K562 (cell line): ENCODE data around the gene ADGRD1. TPM values are rescaled to one million over a fixed set of nuclear protein-coding genes. Genes with fewer than 3 reads are reported as not detected.

Experiments used
- ATAC-seq: fragments of 200-7000 bp; cut with Tn5 transposase; 3 replicates; pipeline ENCODE4 v1.9.1; 2020; ENCODE audit warnings: moderate library complexity
- BruUV-seq: library from RNA; stranded (reverse); fragments of 400-500 nt; replicated peaks from 2 replicates; lab custom pipeline; 2021; lab: Mats Ljungman, UMichigan
- CTCF ChIA-PET: fragments of 300-600 bp; formaldehyde crosslinking; extraction: SDS; loops from one replicate; lab custom pipeline; 2021; ENCODE audit warnings: low intra/inter-chr PET ratio; lab: Yijun Ruan, JAX
- POLR2A ChIA-PET: fragments of 300-600, 350-650 bp; sonication (Branson Sonifier 250); formaldehyde crosslinking; extraction: SDS; loops from one replicate; lab custom pipeline; 2021; ENCODE audit warnings: antibody characterized with exemption, inconsistent platforms; lab: Yijun Ruan, JAX
- DNase-seq, 4 experiments: peaks; one replicate each; pipeline versions ENCODE4 v3.0.0 to v3.0.0-alpha.2; 2011 to 2018; ENCODE audit warnings: low spot score in 3 of 4, mixed read lengths in 3 of 4; ENCODE audit errors: extremely low read depth in 1 of 4
- FAIRE-seq: peaks from 2 replicates; lab custom pipeline; 2011; peaks lifted over from hg19 to GRCh38; lab: Jason Lieb, UNC
- H2AFZ ChIP-seq: 2 replicates; pipeline ENCODE4 v1.6.0; 2011; ENCODE audit warnings: low read depth, low read length, control low read depth, inconsistent platforms
- H3K27ac ChIP-seq: fragments of 200-600 bp; 3 replicates; pipeline ENCODE4 v1.8.0; 2011; ENCODE audit warnings: low read depth, mild to moderate bottlenecking, control low read depth, inconsistent platforms, low read length, moderate library complexity, mixed read lengths; ENCODE audit errors: extremely low read depth
- H3K27me3 ChIP-seq, 2 experiments: fragments of 300-600 bp in 1 of 2; 2 replicates in 1 of 2; 3 replicates in 1 of 2; pipeline versions ENCODE4 v1.6.0 to v1.8.0; 2011; ENCODE audit warnings: inconsistent platforms in 2 of 2, low read length in 2 of 2, mild to moderate bottlenecking in 1 of 2, mixed read lengths in 1 of 2, moderate library complexity in 1 of 2; ENCODE audit not compliant: control insufficient read depth in 2 of 2, insufficient read depth in 2 of 2
- H3K36me3 ChIP-seq: fragments of 300-600 bp; 3 replicates; pipeline ENCODE4 v1.8.0; 2011; ENCODE audit warnings: mild to moderate bottlenecking, low read length, inconsistent platforms; ENCODE audit not compliant: control insufficient read depth, insufficient read depth
- H3K4me1 ChIP-seq, 2 experiments: fragments of 200-600 bp in 1 of 2; replicated peaks in 1 of 2; 2 replicates in 1 of 2; 3 replicates in 1 of 2; pipeline versions ENCODE4 v1.5.1 to v1.8.0; 2011; ENCODE audit warnings: inconsistent platforms in 2 of 2, low read length in 2 of 2, mild to moderate bottlenecking in 1 of 2, mixed read lengths in 1 of 2, moderate library complexity in 1 of 2; ENCODE audit not compliant: control insufficient read depth in 2 of 2, insufficient read depth in 2 of 2
- H3K4me2 ChIP-seq: 2 replicates; pipeline ENCODE4 v1.6.1; 2011; ENCODE audit warnings: low read length, control low read depth, inconsistent platforms, mixed read lengths; ENCODE audit not compliant: insufficient read depth
- H3K4me3 ChIP-seq: fragments of 200-600 bp; sonication (generic), shearing (Covaris generic); 2 replicates; pipeline ENCODE4 v1.5.1; 2016; ENCODE audit warnings: control low read depth, inconsistent platforms
- H3K79me2 ChIP-seq: fragments of 200-600 bp; 3 replicates; pipeline ENCODE4 v1.8.0; 2011; ENCODE audit warnings: low read length, inconsistent platforms; ENCODE audit not compliant: control insufficient read depth, insufficient read depth
- H3K9ac ChIP-seq, 2 experiments: 2 replicates each; pipeline versions ENCODE4 v1.6.0 to v1.6.1; 2011; ENCODE audit warnings: low read depth in 2 of 2, low read length in 2 of 2, control low read depth in 1 of 2, inconsistent platforms in 1 of 2, mild to moderate bottlenecking in 1 of 2, mixed read lengths in 1 of 2; ENCODE audit not compliant: insufficient read depth in 1 of 2
- H3K9me1 ChIP-seq: one replicate; pipeline ENCODE4 v1.6.0; 2011; ENCODE audit warnings: inconsistent platforms, mild to moderate bottlenecking, low read length, moderate library complexity; ENCODE audit not compliant: control insufficient read depth, insufficient read depth
- H3K9me3 ChIP-seq: replicated peaks from 2 replicates; pipeline ENCODE4 v1.5.1; 2011; ENCODE audit warnings: low read depth, low read length, inconsistent platforms; ENCODE audit not compliant: control insufficient read depth, insufficient read depth
- H4K20me1 ChIP-seq: replicated peaks from 2 replicates; pipeline ENCODE4 v1.6.1; 2011; ENCODE audit warnings: low read length, inconsistent platforms, mixed read lengths; ENCODE audit not compliant: control insufficient read depth, insufficient read depth
- CTCF ChIP-seq, 3 experiments: IDR thresholded peaks in 2 of 3; conservative IDR thresholded peaks in 1 of 3; 2 replicates each; pipeline ENCODE4 v1.5.1; 2011 to 2012; ENCODE audit warnings: low read length in 3 of 3, mild to moderate bottlenecking in 3 of 3, control low read depth in 2 of 3, improper control_type of control experiment in 1 of 3, inconsistent platforms in 1 of 3, low read depth in 1 of 3, mixed read lengths in 1 of 3, moderate library complexity in 1 of 3; ENCODE audit not compliant: insufficient read depth in 2 of 3
- GTF2A2 ChIP-seq: IDR thresholded peaks from 2 replicates; pipeline ENCODE4 v1.6.1; 2016; ENCODE audit warnings: mild to moderate bottlenecking, missing genetic modification characterization, missing compliant biosample characterization
- IFI16 ChIP-seq: fragments of 250-450 bp; sonication (Bioruptor Pico); IDR thresholded peaks from 2 replicates; pipeline ENCODE4 v2.1.2; 2022; ENCODE audit warnings: mild to moderate bottlenecking, inconsistent platforms
- NCOA2 ChIP-seq, 2 experiments: fragments of 450-650 bp; IDR thresholded peaks; 2 replicates each; pipeline ENCODE4 v1.6.1; 2018; ENCODE audit warnings: mild to moderate bottlenecking in 2 of 2, moderate library complexity in 1 of 2; ENCODE audit not compliant: partially characterized antibody in 2 of 2
- NELFE ChIP-seq: IDR thresholded peaks from 2 replicates; pipeline ENCODE4 v1.6.1; 2011; ENCODE audit warnings: mild to moderate bottlenecking; ENCODE audit not compliant: insufficient read depth, insufficient read length
- RBM34 ChIP-seq: fragments of 200-400 bp; formaldehyde crosslinking; IDR thresholded peaks from 2 replicates; pipeline ENCODE4 v1.6.1; 2018; ENCODE audit warnings: low read length, borderline replicate concordance; ENCODE audit not compliant: insufficient read depth
- RFX5 ChIP-seq: IDR thresholded peaks from 2 replicates; pipeline ENCODE4 v1.6.1; 2011; ENCODE audit warnings: low read depth, mild to moderate bottlenecking, improper control_type of control experiment, low read length
- SMAD3 ChIP-seq: fragments of 450-650 bp; formaldehyde crosslinking; conservative IDR thresholded peaks from 2 replicates; pipeline ENCODE4 v1.4.0; 2020; ENCODE audit warnings: mild to moderate bottlenecking
- TAF9B ChIP-seq: fragments of 450-650 bp; IDR thresholded peaks from 2 replicates; pipeline ENCODE4 v1.6.1; 2018; ENCODE audit warnings: mild to moderate bottlenecking; ENCODE audit not compliant: partially characterized antibody
- TCF3 ChIP-seq: sonication (generic); formaldehyde crosslinking; IDR thresholded peaks from 2 replicates; pipeline ENCODE4 v1.4.0; 2020; ENCODE audit warnings: mild to moderate bottlenecking, missing genetic modification reagents
- ZBTB1 ChIP-seq: sonication (generic); formaldehyde crosslinking; IDR thresholded peaks from 2 replicates; pipeline ENCODE4 v1.8.1; 2023; ENCODE audit warnings: missing genetic modification reagents, low read depth, mild to moderate bottlenecking, borderline replicate concordance
- ZNF445 ChIP-seq: fragments of 250-450 bp; sonication (Bioruptor Pico); IDR thresholded peaks from 2 replicates; pipeline ENCODE4 v1.4.0; 2020; ENCODE audit warnings: low read depth, mild to moderate bottlenecking, moderate library complexity
- ZNF695 ChIP-seq: fragments of 450-650 bp; formaldehyde crosslinking; IDR thresholded peaks from 2 replicates; pipeline ENCODE4 v1.4.0; 2020; ENCODE audit warnings: mild to moderate bottlenecking, moderate library complexity
- ZNF76 ChIP-seq: fragments of 250-450 bp; sonication (Bioruptor Pico); IDR thresholded peaks from 2 replicates; pipeline ENCODE4 v1.4.0; 2020; ENCODE audit warnings: mild to moderate bottlenecking, moderate library complexity, borderline replicate concordance
- WGBS: fragments of 100-300 bp; shearing (Covaris generic); methylation state at CpG from one replicate; pipeline ENCODE4 v1.1.6; 2016; ENCODE audit warnings: low coverage, mixed read lengths; ENCODE audit not compliant: insufficient coverage; ENCODE audit errors: missing lambda C conversion rate; 5-methylcytosine and 5-hydroxymethylcytosine counted together
- in situ Hi-C: fragments of 300-500 bp; cut with MboI; formaldehyde crosslinking; loops from 4 replicates; pipeline ENCODE4 v1.15.0; 2018; ENCODE audit warnings: inconsistent platforms, mixed read lengths
- intact Hi-C: fragments of 100-400 bp; cut with micrococcal nuclease; formaldehyde crosslinking; loops from 2 replicates; pipeline ENCODE4 v1.14.2; 2022
- polyA plus RNA-seq, 8 experiments: library from polyadenylated mRNA; depleted of rRNA in 4 of 8; stranded (reverse) in 5 of 8; unstranded in 3 of 8; fragments of >200 nt; fragmentation: Nextera tagmentation in 2 of 8; fragmentation: Illumina TruSeq in 1 of 8; extraction: Ambion mirVana in 2 of 8; extraction: Trizol in 1 of 8; gene quantifications; 2 replicates each; pipeline versions ENCODE4 v1.2.1 to v1.2.3, GENCODE V29; 2011 to 2014; ENCODE audit warnings: inconsistent platforms in 1 of 8, missing spikeins in 1 of 8
- total RNA-seq, 7 experiments: library from RNA; depleted of rRNA in 6 of 7; stranded (reverse); fragments of >200 nt in 6 of 7; fragmentation: Illumina TruSeq in 2 of 7; extraction: Trizol in 2 of 7; gene quantifications; 2 replicates each; pipeline versions ENCODE4 v1.2.1 to v1.2.3, GENCODE V29; 2011 to 2021; ENCODE audit warnings: low replicate concordance in 1 of 7
- TF ChIP-seq, protein P1 (sequence below), 2 experiments: IDR thresholded peaks in 1 of 2; conservative IDR thresholded peaks in 1 of 2; 2 replicates each; pipeline ENCODE4 v1.6.1; 2016; ENCODE audit warnings: low read depth in 2 of 2, mild to moderate bottlenecking in 1 of 2, missing compliant biosample characterization in 1 of 2, missing genetic modification characterization in 1 of 2, moderate library complexity in 1 of 2
- TF ChIP-seq, protein P2 (sequence below): fragments of 250-450 bp; sonication (Bioruptor Pico); IDR thresholded peaks from 2 replicates; pipeline ENCODE4 v1.5.0; 2021

Gene ADGRD1
- total and polyA plus RNA-seq, 9 of the 15 experiments (the other 6 are each of a cell fraction or from before 2014, with no cell fraction given): 1.7 to 11.7 (median 3.3) TPM

DNA sequence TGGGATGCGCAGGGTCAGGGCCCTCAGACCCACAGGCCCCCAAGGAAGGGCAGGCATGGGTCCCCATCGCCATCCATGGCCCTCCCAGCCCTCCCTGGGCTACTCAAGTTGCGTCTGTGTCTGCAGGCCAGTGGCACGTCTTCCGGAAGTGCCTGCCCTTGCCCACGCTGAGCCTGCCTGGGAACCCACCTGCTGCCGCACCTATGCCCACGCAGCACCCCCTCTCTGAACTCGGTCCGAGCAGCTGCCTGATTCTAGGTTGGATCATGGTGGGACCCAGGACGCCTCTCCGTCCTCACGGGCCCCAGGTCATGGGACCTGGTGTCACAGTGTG is 182.8 kb downstream of the ADGRD1 start:
- no peak for DNase-seq
- ChIA-PET POLR2A (no interaction called here), CTCF (no interaction called here)
- no peak for ATAC-seq
- peaks cover 0 to 18% of the 10 kb centered on the region in 2 experiments; a peak in 3 of 5 replicates for H3K4me1 ChIP-seq
- no peak overlapping the region for H3K4me3 ChIP-seq
- peaks cover 0 to 47% of the 10 kb centered on the region in 2 experiments; a peak in 3 of 5 replicates for H3K27me3 ChIP-seq
- H3K9me3 ChIP-seq: no peaks in the 10 kb centered on the region
- no peaks in the 10 kb centered on the region for H3K79me2 ChIP-seq
- H3K9me1 ChIP-seq: no peaks in the 10 kb centered on the region
- TF ChIP-seq CTCF (IDR thresholded peaks at IDR 0.05 in 2 of 3, conservative IDR thresholded peaks at IDR 0.05 in 1 of 3; ENCODE audit: insufficient read depth in 2 of 3, low read depth in 1 of 3, low read length in 3 of 3) (no peak), ZNF445 (CRISPR knock-in tag) (no peak), TAF9B (no peak), IFI16 (CRISPR knock-in tag) (no peak), SMAD3 (CRISPR knock-in tag) (no peak), RFX5 (no peak), ZNF76 (CRISPR knock-in tag) (no peak), NELFE (no peak), GTF2A2 (no peak), NCOA2 (IDR thresholded peaks at IDR 0.05; ENCODE audit: partially characterized antibody in 2 of 2) (no peak), RBM34 (no peak), ZBTB1 (CRISPR knock-in tag) (no peak), TCF3 (no peak), ZNF695 (CRISPR knock-in tag) (no peak)
- TF ChIP-seq, protein P1, sequence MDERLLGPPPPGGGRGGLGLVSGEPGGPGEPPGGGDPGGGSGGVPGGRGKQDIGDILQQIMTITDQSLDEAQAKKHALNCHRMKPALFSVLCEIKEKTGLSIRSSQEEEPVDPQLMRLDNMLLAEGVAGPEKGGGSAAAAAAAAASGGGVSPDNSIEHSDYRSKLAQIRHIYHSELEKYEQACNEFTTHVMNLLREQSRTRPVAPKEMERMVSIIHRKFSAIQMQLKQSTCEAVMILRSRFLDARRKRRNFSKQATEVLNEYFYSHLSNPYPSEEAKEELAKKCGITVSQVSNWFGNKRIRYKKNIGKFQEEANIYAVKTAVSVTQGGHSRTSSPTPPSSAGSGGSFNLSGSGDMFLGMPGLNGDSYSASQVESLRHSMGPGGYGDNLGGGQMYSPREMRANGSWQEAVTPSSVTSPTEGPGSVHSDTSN (CRISPR knock-in tag; IDR thresholded peaks at IDR 0.05; ENCODE audit: low read depth): no peak
- TF ChIP-seq, protein P1 (tag; conservative IDR thresholded peaks at IDR 0.05; ENCODE audit: low read depth): no peak
- TF ChIP-seq, protein P2, sequence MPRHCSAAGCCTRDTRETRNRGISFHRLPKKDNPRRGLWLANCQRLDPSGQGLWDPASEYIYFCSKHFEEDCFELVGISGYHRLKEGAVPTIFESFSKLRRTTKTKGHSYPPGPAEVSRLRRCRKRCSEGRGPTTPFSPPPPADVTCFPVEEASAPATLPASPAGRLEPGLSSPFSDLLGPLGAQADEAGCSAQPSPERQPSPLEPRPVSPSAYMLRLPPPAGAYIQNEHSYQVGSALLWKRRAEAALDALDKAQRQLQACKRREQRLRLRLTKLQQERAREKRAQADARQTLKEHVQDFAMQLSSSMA: no peak
- H4K20me1 ChIP-seq: no peaks in the 10 kb centered on the region; the same call in 1 of the 2 replicates
- WGBS: 21% methylated on average over 12 of the region's 13 CpGs
- in situ Hi-C loops: no loop called here
- no peak overlapping the region for H3K27ac ChIP-seq
- BruUV-seq: no TSS peak
- H3K9ac ChIP-seq: no peak overlapping the region
- H3K4me2 ChIP-seq: no peak overlapping the region
- no peaks in the 10 kb centered on the region for H3K36me3 ChIP-seq
- no peak for FAIRE-seq
- intact Hi-C loops: no loop called here
- no peak overlapping the region for H2AFZ ChIP-seq
